CD4-positive, alpha-beta T cell treated with Interleukin-2 at 100 ng/mL for 4 hours (primary cell): ENCODE data around the gene CELA2A.
"Not testable (repeated sequence)": the region's sequence is repeated elsewhere in the genome, so short reads cannot be mapped to it uniquely, and the experiment has no call there.

Source experiments
- DNase-seq: peaks from one replicate; pipeline ENCODE4 v3.0.0-alpha.2; 2020; ENCODE audit warnings: low spot score

The CELA2A gene

GRCh38 chr1:15501208-15502032, 44.9 kb downstream of the CELA2A start:
- peak; percentile 49 for DNase-seq

GRCh38 chr1:15504436-15504835, 47.9 kb downstream of the CELA2A start:
- no peak for DNase-seq

- DNase-seq, result no peak
These were observed 50.3 kb downstream of the CELA2A start for GRCh38 chr1:15506831-15507230.

GRCh38 chr1:15507278-15507677, 50.7 kb downstream of the CELA2A start:
- no peak for DNase-seq

- no peak for DNase-seq
These were observed 52.4 kb downstream of the CELA2A start for GRCh38 chr1:15508700-15509487.

GRCh38 chr1:15509586-15509985, 53.1 kb downstream of the CELA2A start:
- no peak for DNase-seq

- no peak for DNase-seq
These were observed 54.3 kb downstream of the CELA2A start for GRCh38 chr1:15510611-15511405.

- DNase-seq, result no peak
These were observed 56.7 kb downstream of the CELA2A start for GRCh38 chr1:15513192-15513591.

- DNase-seq, result no peak
These were observed 57.4 kb downstream of the CELA2A start for GRCh38 chr1:15513919-15514318.

GRCh38 chr1:15514557-15514956, 58.0 kb downstream of the CELA2A start:
- DNase-seq, result not testable (repeated sequence)

GRCh38 chr1:15515022-15515663, 58.6 kb downstream of the CELA2A start:
- DNase-seq, result peak; percentile 41

- no peak for DNase-seq
These were observed 63.1 kb downstream of the CELA2A start for GRCh38 chr1:15519625-15520024.

- DNase-seq, result not testable (repeated sequence)
These were observed 64.8 kb downstream of the CELA2A start for GRCh38 chr1:15521206-15521906.
